MCF 10A (cell line): ENCODE results near the gene HSD11B2. TPM values are rescaled to one million over a fixed set of nuclear protein-coding genes. Genes with fewer than 3 reads are reported as not detected.

ENCODE experiments used
- BruUV-seq: library from RNA; stranded (reverse); fragments of 400-500 nt; replicated peaks from 2 replicates; lab custom pipeline; 2021; lab: Mats Ljungman, UMichigan
- CTCF ChIA-PET: fragments of 300-600 bp; sonication (Branson Sonifier 250); formaldehyde crosslinking; extraction: SDS; loops from one replicate; lab custom pipeline; 2021; ENCODE audit warnings: antibody characterized with exemption, inconsistent platforms; lab: Yijun Ruan, JAX
- POLR2A ChIA-PET: fragments of 300-600, 350-650 bp; sonication (Branson Sonifier 250); formaldehyde crosslinking; extraction: SDS; loops from one replicate; lab custom pipeline; 2020; ENCODE audit warnings: antibody characterized with exemption, inconsistent platforms; lab: Yijun Ruan, JAX
- DNase-seq: peaks from one replicate; pipeline ENCODE4 v3.0.0-alpha.2; 2018; ENCODE audit not compliant: unreplicated experiment
- H3K27ac Mint-ChIP-seq: one replicate; pipeline ENCODE4 v1.8.0; 2022; ENCODE audit warnings: mild to moderate bottlenecking, low read depth, mixed read lengths; ENCODE audit not compliant: unreplicated experiment
- H3K27me3 Mint-ChIP-seq: one replicate; pipeline ENCODE4 v1.8.0; 2022; ENCODE audit warnings: mixed read lengths; ENCODE audit not compliant: insufficient read depth, unreplicated experiment
- H3K36me3 Mint-ChIP-seq: one replicate; pipeline ENCODE4 v1.8.0; 2022; ENCODE audit warnings: mild to moderate bottlenecking, moderate library complexity, mixed read lengths; ENCODE audit not compliant: insufficient read depth, unreplicated experiment
- H3K4me1 Mint-ChIP-seq: one replicate; pipeline ENCODE4 v1.8.0; 2022; ENCODE audit warnings: mixed read lengths; ENCODE audit not compliant: insufficient read depth, unreplicated experiment
- H3K4me3 Mint-ChIP-seq: one replicate; pipeline ENCODE4 v1.8.0; 2022; ENCODE audit warnings: mild to moderate bottlenecking, moderate library complexity, mixed read lengths; ENCODE audit not compliant: unreplicated experiment
- H3K9me3 Mint-ChIP-seq: one replicate; pipeline ENCODE4 v1.8.0; 2022; ENCODE audit warnings: mixed read lengths; ENCODE audit not compliant: unreplicated experiment
- intact Hi-C: fragments of 100-400 bp; cut with micrococcal nuclease; formaldehyde crosslinking; loops from 2 replicates; pipeline ENCODE4 v1.14.1; 2022
- total RNA-seq: library from RNA; stranded (reverse); gene quantifications from 2 replicates; pipeline ENCODE4 v1.2.3, GENCODE V29; 2022
- TF ChIP-seq, protein P1 (sequence below): fragments of 200-600 bp; IDR thresholded peaks from one replicate; pipeline ENCODE4 v1.8.0; 2022; ENCODE audit warnings: antibody characterized with exemption, mild to moderate bottlenecking; ENCODE audit not compliant: unreplicated experiment

The HSD11B2 gene
- total RNA-seq, 1 experiment from 2014 or later: 0.86 TPM

DNA sequence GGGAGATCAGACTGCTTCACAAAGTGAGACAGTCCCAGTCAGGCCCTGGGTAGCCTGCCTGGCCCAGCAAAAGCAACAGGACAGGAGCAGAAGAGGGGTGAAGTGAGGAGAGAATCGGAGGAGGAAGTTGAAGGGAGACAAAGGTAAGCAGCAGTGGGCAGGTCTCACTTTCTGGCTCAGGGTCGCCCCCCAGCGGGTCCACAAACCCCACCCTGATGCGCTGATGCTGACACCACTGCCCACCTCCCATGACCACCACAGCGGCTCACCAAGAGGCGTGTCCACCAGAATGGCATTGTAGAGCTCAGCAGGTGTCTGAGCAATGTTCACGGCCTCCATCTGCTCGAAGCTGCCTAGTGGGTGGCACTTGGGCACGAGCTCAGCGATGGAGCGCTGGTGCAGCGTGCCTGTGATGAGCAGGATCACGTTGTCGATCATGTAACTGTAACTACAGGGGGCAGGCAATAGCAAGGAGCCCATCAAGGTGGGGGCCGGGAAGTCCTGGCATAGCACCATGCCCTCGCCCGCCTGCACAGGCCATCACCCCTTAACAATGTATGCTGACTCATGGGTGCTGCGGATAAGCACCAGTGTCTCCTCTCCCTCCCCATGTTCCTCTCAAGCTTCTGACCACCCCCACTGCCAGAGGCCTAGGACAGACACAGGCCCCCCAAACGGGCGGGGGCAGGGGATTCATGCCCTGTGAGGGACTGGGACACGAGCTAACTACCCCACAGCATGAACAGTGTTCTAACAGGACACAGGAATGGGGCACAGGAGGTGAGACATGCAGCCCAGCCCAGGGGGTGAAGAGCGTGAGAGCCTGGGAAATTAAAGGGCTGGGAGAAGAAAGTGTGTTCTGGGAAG, 13.6 kb downstream of the HSD11B2 start:
- no peak overlapping the region for H3K4me3 Mint-ChIP-seq
- DNase-seq: no peak
- intact Hi-C loops: loop anchor here (10.0 kb wide), 1 partner anchor 70 kb away; no protein-coding TSS in a partner anchor
- H3K4me1 Mint-ChIP-seq: peaks cover 14% of the 10 kb centered on the region
- POLR2A ChIA-PET: interaction anchor here (0.7 to 0.8 kb wide), 2 partner anchors 36 to 149 kb away, joined by 3 read pairs; no protein-coding TSS in a partner anchor
- H3K36me3 Mint-ChIP-seq: peaks cover 22% of the 10 kb centered on the region
- no peaks in the 10 kb centered on the region for H3K9me3 Mint-ChIP-seq
- BruUV-seq: no TSS peak
- CTCF ChIA-PET: interaction anchor here (0.6 to 3.2 kb wide), 5 partner anchors 16 to 147 kb away, joined by 3 to 10 read pairs (median 3); no protein-coding TSS in a partner anchor
- TF ChIP-seq, protein P1, sequence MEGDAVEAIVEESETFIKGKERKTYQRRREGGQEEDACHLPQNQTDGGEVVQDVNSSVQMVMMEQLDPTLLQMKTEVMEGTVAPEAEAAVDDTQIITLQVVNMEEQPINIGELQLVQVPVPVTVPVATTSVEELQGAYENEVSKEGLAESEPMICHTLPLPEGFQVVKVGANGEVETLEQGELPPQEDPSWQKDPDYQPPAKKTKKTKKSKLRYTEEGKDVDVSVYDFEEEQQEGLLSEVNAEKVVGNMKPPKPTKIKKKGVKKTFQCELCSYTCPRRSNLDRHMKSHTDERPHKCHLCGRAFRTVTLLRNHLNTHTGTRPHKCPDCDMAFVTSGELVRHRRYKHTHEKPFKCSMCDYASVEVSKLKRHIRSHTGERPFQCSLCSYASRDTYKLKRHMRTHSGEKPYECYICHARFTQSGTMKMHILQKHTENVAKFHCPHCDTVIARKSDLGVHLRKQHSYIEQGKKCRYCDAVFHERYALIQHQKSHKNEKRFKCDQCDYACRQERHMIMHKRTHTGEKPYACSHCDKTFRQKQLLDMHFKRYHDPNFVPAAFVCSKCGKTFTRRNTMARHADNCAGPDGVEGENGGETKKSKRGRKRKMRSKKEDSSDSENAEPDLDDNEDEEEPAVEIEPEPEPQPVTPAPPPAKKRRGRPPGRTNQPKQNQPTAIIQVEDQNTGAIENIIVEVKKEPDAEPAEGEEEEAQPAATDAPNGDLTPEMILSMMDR: no peak
- H3K27ac Mint-ChIP-seq: no peak overlapping the region
- no peaks in the 10 kb centered on the region for H3K27me3 Mint-ChIP-seq

DNA sequence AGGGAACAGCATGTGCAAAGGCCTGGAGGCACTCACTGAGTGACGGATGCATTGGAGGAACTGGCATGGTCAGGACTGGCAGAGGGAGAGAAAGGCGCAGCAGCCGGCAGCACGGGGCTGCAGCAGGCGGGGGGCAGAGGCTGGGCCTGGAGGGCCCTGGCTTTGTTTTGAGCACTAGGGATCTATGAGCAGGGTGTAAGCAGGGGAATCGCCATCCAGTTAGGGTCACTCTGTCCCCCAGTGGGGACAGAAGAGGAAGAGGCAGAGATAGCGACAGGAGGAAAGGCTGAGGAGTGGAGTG, 14.2 kb downstream of the HSD11B2 start:
- Mint-ChIP-seq H3K9me3 (no peaks in the 10 kb centered on the region), H3K27ac (no peak overlapping the region), H3K27me3 (no peaks in the 10 kb centered on the region), H3K4me3 (no peak overlapping the region), H3K36me3 (peaks cover 20% of the 10 kb centered on the region), H3K4me1 (peaks cover 14% of the 10 kb centered on the region)
- TF ChIP-seq, protein P1: no peak
- no TSS peak for BruUV-seq
- CTCF ChIA-PET: interaction anchor here (0.6 to 3.2 kb wide), 6 partner anchors 11 to 76 kb away, joined by 3 to 10 read pairs (median 3); no protein-coding TSS in a partner anchor
- intact Hi-C loops: loop anchor here (10.0 kb wide), 1 partner anchor 70 kb away; no protein-coding TSS in a partner anchor
- DNase-seq: no peak
- POLR2A ChIA-PET: interaction anchor here (0.8 kb wide), 1 partner anchor 35 kb away, joined by 3 read pairs; no protein-coding TSS in a partner anchor

DNA sequence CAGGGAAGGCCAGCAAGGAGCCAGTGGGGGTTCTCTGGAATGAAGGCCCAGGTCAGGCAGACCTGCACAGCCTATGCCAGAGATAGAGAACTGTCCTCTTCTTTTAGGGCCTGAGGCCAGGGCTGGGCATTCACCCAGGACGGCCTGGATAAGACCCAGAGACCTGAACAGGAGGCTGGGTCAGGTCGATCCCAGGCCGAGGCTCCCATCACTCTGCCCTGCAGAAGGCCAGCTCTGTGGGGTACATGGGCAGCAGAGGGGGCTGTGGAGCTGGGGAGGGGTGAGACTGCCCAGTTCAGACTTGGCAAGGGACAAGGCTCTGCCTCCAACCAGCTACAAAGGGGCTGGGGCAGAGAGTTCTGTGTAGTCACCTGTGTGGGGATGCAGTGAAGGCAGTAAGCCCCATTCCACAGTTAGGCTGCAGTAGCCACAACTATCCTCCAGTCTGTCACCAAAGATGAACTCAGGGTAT, 14.6 kb downstream of the HSD11B2 start:
- Mint-ChIP-seq H3K27me3 (no peaks in the 10 kb centered on the region), H3K36me3 (peaks cover 22% of the 10 kb centered on the region), H3K27ac (no peak overlapping the region), H3K4me1 (peaks cover 14% of the 10 kb centered on the region), H3K4me3 (no peak overlapping the region), H3K9me3 (no peaks in the 10 kb centered on the region)
- CTCF ChIA-PET: interaction anchor here (0.6 to 3.2 kb wide), 13 partner anchors 11 to 185 kb away, joined by 3 to 10 read pairs (median 3); partner anchors contain the start of gene ZDHHC1
- no TSS peak for BruUV-seq
- DNase-seq: no peak
- TF ChIP-seq, protein P1: no peak
- POLR2A ChIA-PET: interaction anchor here (0.8 kb wide), 1 partner anchor 35 kb away, joined by 3 read pairs; no protein-coding TSS in a partner anchor
- intact Hi-C loops: loop anchor here (10.0 kb wide), 1 partner anchor 71 kb away; no protein-coding TSS in a partner anchor
